Nephron progenitor cell (in vitro differentiated cells): ENCODE data around the gene KIRREL3.

Experiments used
- DNase-seq: peaks from one replicate; pipeline ENCODE4 v3.0.0; 2021
- H3K27ac Mint-ChIP-seq: 2 replicates; pipeline ENCODE4 v1.8.0; 2021; ENCODE audit warnings: mild to moderate bottlenecking, moderate library complexity, mixed read lengths
- H3K27me3 Mint-ChIP-seq: 2 replicates; pipeline ENCODE4 v1.8.0; 2021; ENCODE audit warnings: mild to moderate bottlenecking, low read depth, mixed read lengths; ENCODE audit not compliant: poor library complexity
- H3K36me3 Mint-ChIP-seq: 2 replicates; pipeline ENCODE4 v1.8.0; 2021; ENCODE audit warnings: low read depth, mixed read lengths
- H3K4me1 Mint-ChIP-seq: 2 replicates; pipeline ENCODE4 v1.8.0; 2021; ENCODE audit warnings: mixed read lengths
- H3K4me3 Mint-ChIP-seq: 2 replicates; pipeline ENCODE4 v1.8.0; 2021; ENCODE audit warnings: mild to moderate bottlenecking, moderate library complexity, mixed read lengths
- H3K9me3 Mint-ChIP-seq: 2 replicates; pipeline ENCODE4 v1.8.0; 2021; ENCODE audit warnings: mild to moderate bottlenecking, moderate library complexity, mixed read lengths
- CTCF ChIP-seq: fragments of 200-600 bp; sonication (generic); IDR thresholded peaks from 2 replicates; pipeline ENCODE4 v1.5.0; 2021; ENCODE audit warnings: antibody characterized with exemption

KIRREL3 gene

GRCh38 chr11:126722006-126722736 lies 278.4 kb downstream of the KIRREL3 start:
- no peak for DNase-seq
- Mint-ChIP-seq H3K9me3 (no peaks in the 10 kb centered on the region), H3K36me3 (no peaks in the 10 kb centered on the region), H3K27me3 (peaks cover 17% of the 10 kb centered on the region), H3K4me3 (no peak overlapping the region), H3K27ac (no peak overlapping the region), H3K4me1 (no peaks in the 10 kb centered on the region)
- no peak for TF ChIP-seq CTCF

GRCh38 chr11:126720539-126721235 lies 279.9 kb downstream of the KIRREL3 start:
- no peak overlapping the region for H3K27ac Mint-ChIP-seq
- DNase-seq: no peak
- no peak for TF ChIP-seq CTCF
- H3K4me1 Mint-ChIP-seq: peaks cover 2% of the 10 kb centered on the region
- no peaks in the 10 kb centered on the region for H3K9me3 Mint-ChIP-seq
- no peaks in the 10 kb centered on the region for H3K36me3 Mint-ChIP-seq
- H3K4me3 Mint-ChIP-seq: no peak overlapping the region
- H3K27me3 Mint-ChIP-seq: peaks cover 17% of the 10 kb centered on the region

- Mint-ChIP-seq H3K9me3 (no peaks in the 10 kb centered on the region), H3K4me3 (no peak overlapping the region), H3K27ac (peak overlapping the region; percentile 12), H3K4me1 (peaks cover 11% of the 10 kb centered on the region), H3K27me3 (peaks cover 14% of the 10 kb centered on the region), H3K36me3 (no peaks in the 10 kb centered on the region)
- DNase-seq: no peak
- TF ChIP-seq CTCF: no peak
Observed at GRCh38 chr11:126719740-126720139, 280.8 kb downstream of the KIRREL3 start.

- TF ChIP-seq CTCF: no peak
- no peaks in the 10 kb centered on the region for H3K36me3 Mint-ChIP-seq
- DNase-seq: no peak
Observed at GRCh38 chr11:126718276-126718675, 282.3 kb downstream of the KIRREL3 start.

GRCh38 chr11:126716456-126717083 lies 284.0 kb downstream of the KIRREL3 start:
- Mint-ChIP-seq H3K27ac (no peak overlapping the region), H3K9me3 (no peaks in the 10 kb centered on the region), H3K4me3 (no peak overlapping the region), H3K36me3 (no peaks in the 10 kb centered on the region), H3K4me1 (peaks cover 11% of the 10 kb centered on the region), H3K27me3 (peaks cover 14% of the 10 kb centered on the region)
- peak; percentile 67 for DNase-seq
- TF ChIP-seq CTCF: peak; percentile 58

More at GRCh38 chr11:126718276-126718675, 282.3 kb downstream of the KIRREL3 start:
- peaks cover 14% of the 10 kb centered on the region for H3K27me3 Mint-ChIP-seq
- no peak overlapping the region for H3K4me3 Mint-ChIP-seq
- peaks cover 11% of the 10 kb centered on the region for H3K4me1 Mint-ChIP-seq
- no peak overlapping the region for H3K27ac Mint-ChIP-seq
- no peaks in the 10 kb centered on the region for H3K9me3 Mint-ChIP-seq
